ENCODE results near the gene CCDC83. TPM values are rescaled to one million over a fixed set of nuclear protein-coding genes. Genes with fewer than 3 reads are reported as not detected.

The CCDC83 gene
- total RNA-seq: 0.18 TPM in 1 of 2 replicates, not detected in the other

DNA sequence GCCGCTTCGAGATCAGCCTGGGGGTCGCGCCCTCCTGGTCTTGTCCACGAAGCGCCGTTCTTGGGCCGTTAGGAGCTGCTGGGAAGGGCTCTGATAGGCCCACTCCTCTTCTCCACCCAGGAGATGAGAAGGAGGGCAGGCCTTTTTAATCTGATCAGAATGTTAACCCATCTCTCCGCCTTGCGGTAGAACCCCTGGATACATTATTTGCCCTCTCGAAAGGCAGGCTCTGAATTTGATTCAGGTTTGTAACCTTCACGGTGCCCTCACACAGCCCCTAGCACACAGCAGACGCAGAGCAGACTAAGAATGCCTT lies at the start of gene CCDC83:
TSS of gene CCDC83 (plus strand) at position 43 of the 316 bp plus-strand sequence. CDS start 9,741 bp downstream, outside the sequence.

DNA sequence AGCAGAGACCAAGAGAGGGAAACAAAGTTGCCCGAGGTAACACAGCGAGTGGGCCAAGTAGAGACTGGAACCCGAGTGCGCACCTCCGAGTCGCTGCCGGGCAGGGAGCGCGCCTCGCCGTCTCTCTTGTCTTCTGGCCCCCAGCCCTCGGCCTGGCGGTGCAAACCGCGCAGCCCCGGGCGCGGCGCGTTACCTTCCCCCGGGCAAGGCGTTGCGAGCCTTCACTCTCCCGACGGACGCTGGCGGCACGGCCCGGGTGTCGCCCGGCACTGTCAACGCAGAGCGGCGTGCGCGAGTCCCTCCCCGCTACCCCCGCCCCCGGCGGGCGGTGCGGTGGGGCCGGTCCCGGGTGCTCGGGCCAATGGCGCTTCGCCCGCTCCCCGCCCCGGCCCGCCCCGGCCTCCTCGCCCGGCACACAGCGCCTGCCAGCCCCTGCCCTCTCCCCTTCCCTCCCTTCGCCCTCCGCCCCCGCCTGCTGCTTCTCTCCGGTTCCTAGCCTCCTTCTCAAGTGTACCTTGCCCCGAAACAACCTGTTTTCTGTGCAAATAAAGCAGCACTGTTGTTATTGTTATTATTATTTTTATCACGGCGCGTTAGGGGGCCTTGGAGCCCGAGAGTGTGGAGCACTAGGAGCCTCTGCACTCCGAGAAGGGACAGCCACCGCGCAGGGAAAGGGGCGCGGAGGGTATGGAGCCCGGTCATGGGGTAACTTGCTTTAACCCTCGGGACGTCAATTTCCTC lies 44.1 kb upstream of the CCDC83 start, which contains the start of gene SYTL2:
TSS of gene SYTL2 (minus strand) at position 271 of the 741 bp plus-strand sequence. CDS start 53,416 bp downstream, outside the sequence.

Other genes starting within 250 kb of the CCDC83 start
- 0.85 and 1.6 TPM in 2 replicates for gene DLG2, start 228.0 kb upstream of the CCDC83 start, total RNA-seq
- 42.4 and 43.5 TPM in 2 replicates for gene TMEM126B, start 226.8 kb upstream of the CCDC83 start, total RNA-seq
- 41.5 and 48.1 TPM in 2 replicates for gene TMEM126A, start 207.4 kb upstream of the CCDC83 start, total RNA-seq
- 31.0 and 32.4 TPM in 2 replicates for gene CREBZF, start 190.3 kb upstream of the CCDC83 start, total RNA-seq
- gene CCDC89, start 169.2 kb upstream of the CCDC83 start, total RNA-seq: 3.3 and 4.3 TPM in 2 replicates
- 29.2 and 33.4 TPM in 2 replicates for gene SYTL2, start 44.2 kb upstream of the CCDC83 start, total RNA-seq
- 190 and 231 TPM in 2 replicates for gene PICALM, start 213.7 kb downstream of the CCDC83 start, total RNA-seq

Measured in smooth muscle cell of bladder (primary cell).